Activated CD4-positive, CD25-positive, alpha-beta regulatory T cell treated with anti-CD3 and anti-CD28 coated beads, Interleukin-2, amount 50 U/mL, for 72 hours (primary cell): ENCODE results near the gene SYNM.

Experiments used
- DNase-seq: peaks from one replicate; pipeline ENCODE4 v3.0.0; 2021

Gene SYNM

GRCh38 chr15:99145005-99145404 is 40.1 kb downstream of the SYNM start:
- no peak for DNase-seq

GRCh38 chr15:99145778-99146177 is 40.9 kb downstream of the SYNM start:
- DNase-seq = no peak

- no peak for DNase-seq
Observed at GRCh38 chr15:99146661-99147060, 41.8 kb downstream of the SYNM start.

GRCh38 chr15:99148851-99149276 is 44.0 kb downstream of the SYNM start:
- no peak for DNase-seq

GRCh38 chr15:99149366-99149765 is 44.5 kb downstream of the SYNM start:
- no peak for DNase-seq

GRCh38 chr15:99151156-99151555 is 46.3 kb downstream of the SYNM start:
- no peak for DNase-seq

GRCh38 chr15:99153026-99153535 is 48.2 kb downstream of the SYNM start:
- no peak for DNase-seq

GRCh38 chr15:99154271-99154670 is 49.4 kb downstream of the SYNM start:
- DNase-seq = no peak

GRCh38 chr15:99155961-99156443 is 51.1 kb downstream of the SYNM start:
- DNase-seq = no peak

- DNase-seq = no peak
Observed at GRCh38 chr15:99157456-99157855, 52.6 kb downstream of the SYNM start.

- no peak for DNase-seq
Observed at GRCh38 chr15:99158626-99159412, 53.9 kb downstream of the SYNM start.

GRCh38 chr15:99163271-99164062 is 58.6 kb downstream of the SYNM start:
- no peak for DNase-seq

- no peak for DNase-seq
Observed at GRCh38 chr15:99164119-99164518, 59.2 kb downstream of the SYNM start.

GRCh38 chr15:99165020-99165790 is 60.3 kb downstream of the SYNM start:
- DNase-seq = no peak

GRCh38 chr15:99165956-99166689 is 61.2 kb downstream of the SYNM start:
- DNase-seq = no peak

- DNase-seq = no peak
Observed at GRCh38 chr15:99167201-99167600, 62.3 kb downstream of the SYNM start.

GRCh38 chr15:99167640-99168039 is 62.8 kb downstream of the SYNM start:
- no peak for DNase-seq

- no peak for DNase-seq
Observed at GRCh38 chr15:99168601-99169580, 64.0 kb downstream of the SYNM start.

GRCh38 chr15:99169769-99170311 is 65.0 kb downstream of the SYNM start:
- DNase-seq = no peak

GRCh38 chr15:99170476-99171065 is 65.7 kb downstream of the SYNM start:
- DNase-seq = no peak
